Panc1 (cell line): ENCODE measurements around the gene CIB4. TPM values are rescaled to one million over a fixed set of nuclear protein-coding genes. Genes with fewer than 3 reads are reported as not detected.

Experiments
- ATAC-seq: fragments of 200-7000 bp; cut with Tn5 transposase; 2 replicates; pipeline ENCODE4 v1.9.1; 2020; ENCODE audit warnings: mild to moderate bottlenecking, moderate library complexity
- BruUV-seq: library from RNA; stranded (reverse); fragments of 400-500 nt; replicated peaks from 2 replicates; lab custom pipeline; 2021; lab: Mats Ljungman, UMichigan
- CTCF ChIA-PET: fragments of 300-600 bp; sonication (Branson Sonifier 250); formaldehyde crosslinking; loops from one replicate; lab custom pipeline; 2022; ENCODE audit warnings: antibody characterized with exemption; lab: Charles Lee
- POLR2A ChIA-PET: fragments of 300-600 bp; sonication (Branson Sonifier 250); formaldehyde crosslinking; loops from one replicate; lab custom pipeline; 2022; ENCODE audit warnings: antibody characterized with exemption; lab: Charles Lee
- DNase-seq: peaks from one replicate; pipeline ENCODE4 v3.0.0-alpha.2; 2010; ENCODE audit warnings: low read depth, low spot score
- H3K27ac ChIP-seq: 2 replicates; pipeline ENCODE4 v1.5.1; 2011; ENCODE audit warnings: mild to moderate bottlenecking, low read length, inconsistent platforms
- H3K27me3 ChIP-seq: fragments of 200-500 bp; sonication (Bioruptor generic); 2 replicates; pipeline ENCODE4 v1.6.0; 2014; ENCODE audit warnings: low read length, inconsistent platforms; ENCODE audit not compliant: control insufficient read depth, insufficient read depth
- H3K36me3 ChIP-seq: fragments of 200-500 bp; sonication (Bioruptor generic); 2 replicates; pipeline ENCODE4 v1.5.1; 2014; ENCODE audit warnings: inconsistent platforms, mild to moderate bottlenecking, low read length, moderate library complexity; ENCODE audit not compliant: control insufficient read depth, insufficient read depth
- H3K4me1 ChIP-seq: 2 replicates; pipeline ENCODE4 v1.5.1; 2011; ENCODE audit warnings: inconsistent platforms, mild to moderate bottlenecking, low read length, moderate library complexity; ENCODE audit not compliant: control insufficient read depth, insufficient read depth
- H3K4me3 ChIP-seq, 2 experiments: 2 replicates each; pipeline ENCODE4 v1.5.1; 2011 to 2012; ENCODE audit warnings: low read depth in 2 of 2, low read length in 2 of 2, mild to moderate bottlenecking in 2 of 2, inconsistent platforms in 1 of 2, moderate library complexity in 1 of 2
- H3K9me3 ChIP-seq: fragments of 200-500 bp; sonication (Bioruptor generic); 2 replicates; pipeline ENCODE4 v1.5.1; 2014; ENCODE audit warnings: low read depth, mild to moderate bottlenecking, inconsistent platforms, low read length, moderate library complexity; ENCODE audit not compliant: control insufficient read depth, insufficient read depth
- CTCF ChIP-seq: fragments of 450-650 bp; IDR thresholded peaks from 2 replicates; pipeline ENCODE4 v1.5.1; 2017; ENCODE audit warnings: mild to moderate bottlenecking
- POLR2AphosphoS5 ChIP-seq: IDR thresholded peaks from 2 replicates; pipeline ENCODE4 v1.6.1; 2012; ENCODE audit warnings: mild to moderate bottlenecking, low read depth, low read length, moderate library complexity
- SIN3A ChIP-seq: IDR thresholded peaks from 2 replicates; pipeline ENCODE4 v1.6.1; 2012; ENCODE audit warnings: low read depth, mild to moderate bottlenecking, low read length, moderate library complexity, borderline replicate concordance; ENCODE audit not compliant: insufficient read depth
- TCF7L2 ChIP-seq: IDR thresholded peaks from 2 replicates; pipeline ENCODE4 v1.6.1; 2011; ENCODE audit warnings: mild to moderate bottlenecking, low read depth, low read length, inconsistent platforms
- in situ Hi-C: cut with HindIII; loops from 2 replicates; pipeline ENCODE4 v1.10.0; 2016; ENCODE audit warnings: low sequenced_read_pairs, low pct_unique_long_range_greater_than_20kb
- intact Hi-C: fragments of 100-400 bp; cut with micrococcal nuclease; formaldehyde crosslinking; loops from one replicate; pipeline ENCODE4 v1.10.0; 2022; ENCODE audit not compliant: unreplicated experiment
- total RNA-seq: library from RNA; stranded (reverse); gene quantifications from one replicate; pipeline ENCODE4 v1.2.1, GENCODE V29; 2021; ENCODE audit not compliant: unreplicated experiment
- TF ChIP-seq, protein P1 (sequence below), 2 experiments: IDR thresholded peaks; 2 replicates each; pipeline ENCODE4 v1.6.1; 2011 to 2012; ENCODE audit warnings: low read depth in 2 of 2, control low read depth in 1 of 2, low read length in 1 of 2, mild to moderate bottlenecking in 1 of 2, moderate library complexity in 1 of 2; ENCODE audit not compliant: insufficient read depth in 1 of 2

Gene CIB4
- total RNA-seq, 1 experiment from 2014 or later: 0.33 TPM

- ChIA-PET CTCF (no interaction called here), POLR2A (no interaction called here)
- DNase-seq (no peak), ATAC-seq (no peak)
- in situ Hi-C loops: no loop called here
- Histone ChIP-seq H3K4me1 (no peaks in the 10 kb centered on the region), H3K4me3 (no peak overlapping the region), H3K27me3 (no peaks in the 10 kb centered on the region), H3K36me3 (no peaks in the 10 kb centered on the region), H3K9me3 (no peaks in the 10 kb centered on the region), H3K27ac (no peak overlapping the region)
- intact Hi-C loops: no loop called here
- no TSS peak for BruUV-seq
- TF ChIP-seq TCF7L2 (no peak), CTCF (no peak), SIN3A (no peak), POLR2AphosphoS5 (no peak)
- TF ChIP-seq, protein P1, sequence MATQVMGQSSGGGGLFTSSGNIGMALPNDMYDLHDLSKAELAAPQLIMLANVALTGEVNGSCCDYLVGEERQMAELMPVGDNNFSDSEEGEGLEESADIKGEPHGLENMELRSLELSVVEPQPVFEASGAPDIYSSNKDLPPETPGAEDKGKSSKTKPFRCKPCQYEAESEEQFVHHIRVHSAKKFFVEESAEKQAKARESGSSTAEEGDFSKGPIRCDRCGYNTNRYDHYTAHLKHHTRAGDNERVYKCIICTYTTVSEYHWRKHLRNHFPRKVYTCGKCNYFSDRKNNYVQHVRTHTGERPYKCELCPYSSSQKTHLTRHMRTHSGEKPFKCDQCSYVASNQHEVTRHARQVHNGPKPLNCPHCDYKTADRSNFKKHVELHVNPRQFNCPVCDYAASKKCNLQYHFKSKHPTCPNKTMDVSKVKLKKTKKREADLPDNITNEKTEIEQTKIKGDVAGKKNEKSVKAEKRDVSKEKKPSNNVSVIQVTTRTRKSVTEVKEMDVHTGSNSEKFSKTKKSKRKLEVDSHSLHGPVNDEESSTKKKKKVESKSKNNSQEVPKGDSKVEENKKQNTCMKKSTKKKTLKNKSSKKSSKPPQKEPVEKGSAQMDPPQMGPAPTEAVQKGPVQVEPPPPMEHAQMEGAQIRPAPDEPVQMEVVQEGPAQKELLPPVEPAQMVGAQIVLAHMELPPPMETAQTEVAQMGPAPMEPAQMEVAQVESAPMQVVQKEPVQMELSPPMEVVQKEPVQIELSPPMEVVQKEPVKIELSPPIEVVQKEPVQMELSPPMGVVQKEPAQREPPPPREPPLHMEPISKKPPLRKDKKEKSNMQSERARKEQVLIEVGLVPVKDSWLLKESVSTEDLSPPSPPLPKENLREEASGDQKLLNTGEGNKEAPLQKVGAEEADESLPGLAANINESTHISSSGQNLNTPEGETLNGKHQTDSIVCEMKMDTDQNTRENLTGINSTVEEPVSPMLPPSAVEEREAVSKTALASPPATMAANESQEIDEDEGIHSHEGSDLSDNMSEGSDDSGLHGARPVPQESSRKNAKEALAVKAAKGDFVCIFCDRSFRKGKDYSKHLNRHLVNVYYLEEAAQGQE (IDR thresholded peaks at IDR 0.05; ENCODE audit: insufficient read depth in 1 of 2, low read depth in 2 of 2, low read length in 1 of 2): no peak
These were observed 1.4 kb downstream of the CIB4 start for GRCh38 chr2:26639685-26640243.

GRCh38 chr2:26637811-26638310 lies 3.3 kb downstream of the CIB4 start:
- CTCF ChIA-PET: interaction anchor here (0.6 kb wide), 1 partner anchor 366 kb away, joined by 3 read pairs; no protein-coding TSS in a partner anchor
- Histone ChIP-seq H3K4me3 (no peak overlapping the region), H3K4me1 (no peaks in the 10 kb centered on the region), H3K27me3 (no peaks in the 10 kb centered on the region), H3K27ac (no peak overlapping the region), H3K9me3 (no peaks in the 10 kb centered on the region), H3K36me3 (no peaks in the 10 kb centered on the region)
- in situ Hi-C loops: no loop called here
- intact Hi-C loops: no loop called here
- ATAC-seq (no peak), DNase-seq (no peak)
- BruUV-seq: no TSS peak
- no peak for TF ChIP-seq POLR2AphosphoS5
- TF ChIP-seq CTCF: no peak
- no peak for TF ChIP-seq TCF7L2
- no peak for TF ChIP-seq SIN3A
- TF ChIP-seq, protein P1 (IDR thresholded peaks at IDR 0.05; ENCODE audit: insufficient read depth in 1 of 2, low read depth in 2 of 2, low read length in 1 of 2): no peak
- POLR2A ChIA-PET: no interaction called here
